HG02852 (cell line): ENCODE measurements around the gene PRR29.
"Not testable (repeated sequence)": the region's sequence is repeated elsewhere in the genome, so short reads cannot be mapped to it uniquely, and the experiment has no call there.

Experiments
- ATAC-seq: cut with Tn5 transposase; IDR thresholded peaks from one replicate; pipeline ENCODE4 v1.9.1; 2021; ENCODE audit warnings: mild to moderate bottlenecking, moderate library complexity; ENCODE audit not compliant: unreplicated experiment

PRR29 gene

DNA sequence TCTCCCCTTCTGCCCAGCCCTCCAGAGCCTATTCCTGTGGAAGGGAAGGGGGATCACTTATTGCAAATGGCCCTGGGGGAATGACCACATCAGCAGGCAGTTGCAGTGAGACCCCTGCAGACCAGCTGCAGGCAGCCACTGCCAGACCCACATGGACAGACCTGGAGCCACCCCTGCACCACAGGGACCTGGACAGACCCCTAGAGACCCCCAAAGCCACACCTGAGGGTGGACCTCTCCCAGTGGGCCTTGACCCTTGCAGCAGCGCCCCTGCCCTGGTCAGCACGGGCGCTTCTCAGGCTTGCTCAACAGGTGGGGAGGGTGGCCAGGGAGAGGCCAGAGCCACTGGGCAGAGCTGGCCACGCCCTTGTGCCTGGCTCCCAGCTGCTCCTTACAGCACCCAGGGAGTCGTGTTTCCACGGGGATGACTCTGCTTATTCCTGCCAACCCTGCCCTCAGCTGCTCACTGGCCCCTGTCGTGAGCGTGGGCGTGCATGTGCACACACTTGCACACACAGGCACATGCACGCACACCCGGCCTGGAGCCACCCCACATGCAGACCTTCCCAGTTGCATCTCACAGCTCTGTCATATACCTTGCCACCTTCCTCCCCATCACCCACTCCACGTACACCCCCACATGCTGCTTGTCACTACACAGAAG is 24.1 kb upstream of the PRR29 start:
- ATAC-seq: no peak

DNA sequence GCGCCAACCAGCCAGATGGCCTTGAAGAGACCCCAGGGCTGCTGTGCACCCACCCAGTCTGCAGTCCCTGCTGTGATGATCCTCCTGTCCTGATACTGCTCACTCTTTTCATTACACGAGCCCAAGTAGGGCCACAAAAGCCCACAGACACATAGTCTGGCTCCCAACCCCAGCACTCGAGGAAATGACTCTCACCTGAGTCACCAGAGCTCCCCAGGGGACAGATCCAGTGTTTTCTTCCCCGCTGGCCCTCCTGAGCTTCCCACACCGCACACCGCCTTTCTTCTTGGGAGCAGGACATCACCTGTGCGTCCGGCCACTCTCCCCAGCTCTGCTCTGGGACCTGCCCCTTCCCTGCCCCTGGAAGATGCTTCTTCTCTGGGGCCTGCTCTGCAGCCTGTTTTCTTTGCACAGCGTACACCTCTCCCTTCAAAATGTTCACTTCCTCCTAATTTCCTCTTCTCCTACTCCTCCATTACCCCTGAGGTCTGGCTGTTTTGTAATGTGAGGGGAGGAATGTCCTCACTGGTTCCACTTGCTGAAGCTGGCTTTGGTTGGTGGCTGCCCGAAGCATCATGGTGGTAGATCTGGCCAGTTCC is 23.5 kb upstream of the PRR29 start:
- ATAC-seq: no peak

DNA sequence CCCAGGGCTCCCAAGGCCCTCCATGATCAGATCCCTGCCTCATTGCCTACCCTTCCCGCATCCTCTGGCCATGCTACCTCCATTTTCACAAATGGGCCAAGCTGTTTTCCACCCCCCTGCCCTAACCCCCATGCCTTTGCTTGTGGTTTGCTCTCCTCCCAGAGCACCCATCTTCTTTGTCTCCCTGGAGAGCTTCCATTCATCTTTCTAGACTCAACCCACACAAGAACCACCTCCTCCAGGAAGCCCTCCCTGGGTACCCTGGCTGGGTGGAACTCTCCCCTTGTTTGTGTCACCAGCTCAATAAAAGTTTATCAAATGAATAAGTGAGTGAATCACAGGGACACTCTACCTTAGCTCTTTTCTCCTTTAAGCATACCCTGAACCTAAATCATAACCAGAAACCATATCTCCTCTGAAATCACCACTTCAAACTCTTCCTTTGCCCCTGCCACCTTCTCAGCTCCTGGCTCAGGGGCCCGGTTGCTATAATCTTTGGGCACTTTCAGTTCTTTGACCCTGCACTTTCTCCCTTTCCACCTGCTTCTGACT is 22.5 kb upstream of the PRR29 start:
- ATAC-seq: no peak

DNA sequence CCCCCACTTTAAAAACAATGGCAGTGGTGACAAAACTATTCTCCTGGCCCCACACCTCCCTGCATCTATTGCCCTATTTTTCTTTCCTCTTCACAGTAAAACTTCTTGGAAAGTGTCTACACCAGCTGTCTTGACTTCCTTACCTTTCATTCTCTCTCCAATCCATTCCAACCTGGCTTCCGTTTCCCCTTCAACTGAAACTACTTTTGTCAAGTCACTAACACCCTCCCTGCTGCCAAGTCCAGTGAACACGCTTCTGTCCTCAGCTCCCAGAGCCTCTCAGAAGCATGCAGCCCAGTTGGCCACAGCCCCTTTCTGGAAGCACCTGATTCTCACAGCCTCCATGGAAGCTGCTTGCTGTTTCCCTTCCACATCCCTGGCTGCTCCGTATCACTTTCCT is 21.4 kb upstream of the PRR29 start:
- ATAC-seq: no peak

DNA sequence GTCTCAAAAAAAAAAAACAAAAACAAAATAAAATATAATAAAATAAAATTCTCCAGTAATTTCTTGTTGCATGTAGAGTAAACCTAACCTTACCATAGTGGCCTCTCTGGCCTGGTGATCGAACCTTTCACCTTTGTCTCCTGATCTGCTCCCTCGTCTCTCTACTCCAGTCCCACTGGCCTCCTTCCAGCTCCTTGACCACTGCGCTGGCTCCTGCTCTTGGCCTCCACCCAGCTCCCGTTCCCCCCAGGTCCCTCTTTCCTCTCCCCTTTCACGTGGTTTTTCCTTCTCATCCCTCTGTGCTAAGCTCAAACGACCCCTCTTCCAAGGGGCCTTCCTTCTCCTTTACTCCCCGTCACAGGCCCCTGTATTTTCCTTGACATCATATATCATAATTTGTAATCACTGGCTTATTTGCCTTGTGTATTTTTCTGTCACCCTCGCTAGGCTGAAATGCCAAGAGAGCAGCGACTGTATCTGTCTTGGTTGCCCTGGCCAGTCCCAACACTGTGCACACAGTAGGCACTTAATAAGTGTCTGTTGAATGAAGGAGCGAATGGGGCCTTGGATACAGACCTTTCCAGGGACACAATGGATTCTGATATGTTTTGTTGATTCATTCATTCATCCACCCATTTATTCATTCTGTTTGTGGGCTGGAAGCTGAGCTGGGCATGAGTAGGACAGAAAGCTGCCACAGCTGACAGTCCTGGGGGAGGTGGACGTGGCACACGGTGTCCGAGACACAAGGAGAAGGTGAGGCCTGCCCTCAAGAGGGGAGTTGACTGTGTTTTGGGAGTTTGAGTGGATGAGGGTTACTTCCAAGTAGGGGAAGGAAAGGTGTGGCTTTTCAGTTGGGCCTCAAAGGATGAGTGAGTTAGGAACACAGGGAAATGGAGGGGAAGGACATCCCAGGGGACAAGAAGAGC is 19.6 kb upstream of the PRR29 start:
- ATAC-seq: no peak

DNA sequence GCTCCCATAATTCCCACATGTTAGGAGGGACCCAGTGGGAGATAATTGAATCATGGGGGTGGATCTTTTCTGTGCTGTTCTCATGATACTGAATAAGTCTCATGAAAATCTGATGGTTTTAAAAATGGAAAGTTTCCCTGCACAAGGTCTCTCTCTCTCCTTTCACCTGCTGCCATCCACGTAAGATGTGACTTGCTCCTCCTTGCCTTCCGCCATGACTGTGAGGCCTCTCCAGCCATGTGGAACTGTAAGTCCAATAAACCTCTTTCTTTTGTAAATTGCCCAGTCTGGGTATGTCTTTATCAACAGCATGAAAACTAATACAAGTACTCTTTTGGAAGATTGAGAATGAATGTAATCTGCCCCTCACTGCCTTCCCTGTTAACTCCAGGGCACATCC is 15.5 kb upstream of the PRR29 start:
- ATAC-seq: not testable (repeated sequence)

GRCh38 chr17:63983320-63983719 is 14.8 kb upstream of the PRR29 start:
- ATAC-seq: no peak

DNA sequence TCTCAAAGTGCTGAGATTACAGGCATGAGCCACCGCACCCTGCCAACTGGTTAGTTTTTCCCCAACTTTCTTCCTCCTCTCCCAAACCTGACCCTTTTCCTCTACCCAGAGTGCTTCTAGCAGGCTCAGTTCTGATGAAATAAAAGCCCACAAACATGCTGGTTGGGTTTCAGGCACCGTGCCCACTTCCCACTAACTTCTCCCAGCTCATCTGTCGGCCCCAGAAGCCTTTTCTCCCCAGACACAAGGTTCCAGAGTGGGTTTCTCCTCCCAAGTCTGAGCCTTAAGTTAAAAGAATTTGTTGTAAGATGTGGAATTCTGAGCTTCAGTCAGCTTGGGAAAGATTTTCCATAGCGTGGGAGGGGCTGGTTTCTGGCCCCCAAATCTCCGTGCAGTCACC is 13.9 kb upstream of the PRR29 start:
- no peak for ATAC-seq

DNA sequence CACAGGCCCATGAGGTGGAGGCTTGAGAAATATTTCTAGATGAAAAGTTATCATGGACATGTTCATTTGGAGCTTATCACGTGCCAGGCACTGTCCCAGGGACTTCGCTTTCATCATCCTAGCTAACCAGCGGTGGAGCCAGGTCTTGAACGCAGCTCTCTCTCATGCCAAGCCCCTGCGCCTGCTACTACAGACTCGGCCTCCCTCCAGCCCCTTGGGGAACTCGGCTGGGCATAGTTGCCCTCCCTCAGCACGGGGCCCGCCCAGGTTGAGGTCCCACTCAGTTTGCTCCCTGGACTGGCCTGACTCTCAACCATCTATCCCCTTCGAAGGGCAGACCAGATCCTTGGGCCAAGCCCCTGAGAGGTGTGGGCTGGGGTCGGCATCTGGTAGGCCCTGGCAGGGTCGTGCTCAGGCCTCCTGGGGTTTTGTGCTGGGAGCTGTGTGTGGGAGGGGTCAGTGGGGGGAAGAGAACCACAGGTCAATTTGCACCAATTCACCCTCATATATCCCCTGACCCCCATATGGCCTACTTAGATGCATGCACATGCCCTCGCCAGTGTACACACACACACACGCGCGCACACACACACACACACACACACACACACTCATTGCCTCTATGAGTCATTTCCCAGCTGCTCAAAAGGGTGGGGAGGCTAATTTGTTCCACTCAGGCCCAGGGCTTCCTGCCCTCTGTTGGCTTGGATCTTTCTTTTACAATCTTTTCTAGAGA is 13.3 kb upstream of the PRR29 start:
- no peak for ATAC-seq

- ATAC-seq: no peak
These were observed 12.6 kb upstream of the PRR29 start for GRCh38 chr17:63985387-63986140.

DNA sequence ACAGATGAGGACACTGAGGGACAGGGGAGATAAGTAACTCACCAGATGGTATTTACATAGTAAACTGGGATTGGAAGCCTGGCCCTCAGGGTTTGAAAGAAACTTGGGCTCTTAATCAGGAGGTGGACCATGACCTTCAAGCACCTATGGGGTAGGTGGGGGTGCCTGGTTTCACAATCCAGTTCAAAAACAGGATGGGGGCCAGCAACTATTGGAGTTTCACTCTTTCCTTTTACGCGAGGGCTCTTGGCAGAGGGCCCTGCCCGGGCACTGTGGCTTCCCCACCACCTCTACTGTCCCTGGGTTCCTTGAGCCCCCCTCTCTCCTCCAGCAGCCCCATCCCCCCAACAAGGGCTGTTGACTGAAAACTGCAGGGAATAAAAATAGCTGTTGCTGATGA is 11.3 kb upstream of the PRR29 start:
- no peak for ATAC-seq

DNA sequence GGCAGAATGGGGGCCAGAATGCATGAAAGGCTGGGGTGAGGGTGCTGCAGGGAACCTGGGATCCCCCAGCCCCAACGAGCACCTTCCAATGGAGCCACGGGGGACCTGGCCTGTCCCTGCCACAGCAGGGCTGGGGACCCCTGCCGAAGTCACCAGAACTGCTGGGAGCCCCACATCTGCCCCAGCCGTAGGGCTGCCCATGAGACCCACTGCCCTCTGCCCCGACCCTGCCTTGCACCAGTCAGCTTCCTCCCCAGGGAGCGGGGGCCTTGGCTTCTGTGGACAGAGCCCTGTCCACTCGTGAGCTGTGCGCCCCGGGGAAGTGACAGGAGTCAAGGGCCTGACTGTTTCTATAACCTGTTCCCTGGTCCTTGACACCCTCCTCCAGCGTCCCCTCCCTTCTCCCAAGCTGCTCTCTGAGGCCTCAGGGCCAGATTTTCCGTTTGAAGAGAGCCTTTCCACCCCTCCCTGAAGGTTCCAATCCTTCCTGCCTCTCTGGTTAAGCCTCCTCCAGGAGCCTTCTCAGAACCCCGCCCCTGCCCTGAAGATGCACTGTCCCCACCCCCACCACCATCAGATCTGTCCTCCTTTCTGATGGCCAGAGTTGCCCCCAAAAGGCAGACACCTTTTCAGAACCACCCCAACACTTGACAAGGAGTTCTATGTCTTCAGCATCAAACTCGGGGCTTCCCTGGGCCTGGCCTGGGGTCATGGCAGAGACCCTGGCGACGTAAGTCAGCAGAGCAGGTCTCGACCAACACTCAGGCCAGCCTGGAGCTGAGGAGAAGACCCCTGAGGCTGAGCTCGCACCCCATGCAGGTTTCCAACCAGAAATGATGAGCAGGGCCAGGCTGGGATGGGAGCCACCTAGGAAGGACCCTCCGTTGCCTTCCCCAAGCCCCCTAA is 10.7 kb upstream of the PRR29 start:
- no peak for ATAC-seq

DNA sequence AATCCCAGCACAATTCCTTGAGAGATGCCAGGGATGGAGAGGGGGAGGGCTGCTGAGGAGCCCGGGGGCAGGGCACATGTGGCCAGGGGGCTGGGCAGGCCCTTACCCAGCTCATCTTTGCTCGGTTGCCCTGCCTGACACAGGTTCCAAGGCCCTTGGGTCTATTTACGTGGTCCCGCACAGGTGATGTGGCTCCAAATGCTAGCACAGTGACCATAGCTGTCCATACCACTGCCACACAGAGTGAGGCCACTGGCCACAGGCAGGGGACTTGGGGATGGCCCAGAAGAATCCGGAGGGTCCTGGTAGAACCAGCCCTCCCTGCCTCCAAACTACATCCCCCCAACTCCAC is 10.0 kb upstream of the PRR29 start:
- ATAC-seq: no peak

GRCh38 chr17:63988741-63989621 is 9.2 kb upstream of the PRR29 start:
- ATAC-seq: no peak

DNA sequence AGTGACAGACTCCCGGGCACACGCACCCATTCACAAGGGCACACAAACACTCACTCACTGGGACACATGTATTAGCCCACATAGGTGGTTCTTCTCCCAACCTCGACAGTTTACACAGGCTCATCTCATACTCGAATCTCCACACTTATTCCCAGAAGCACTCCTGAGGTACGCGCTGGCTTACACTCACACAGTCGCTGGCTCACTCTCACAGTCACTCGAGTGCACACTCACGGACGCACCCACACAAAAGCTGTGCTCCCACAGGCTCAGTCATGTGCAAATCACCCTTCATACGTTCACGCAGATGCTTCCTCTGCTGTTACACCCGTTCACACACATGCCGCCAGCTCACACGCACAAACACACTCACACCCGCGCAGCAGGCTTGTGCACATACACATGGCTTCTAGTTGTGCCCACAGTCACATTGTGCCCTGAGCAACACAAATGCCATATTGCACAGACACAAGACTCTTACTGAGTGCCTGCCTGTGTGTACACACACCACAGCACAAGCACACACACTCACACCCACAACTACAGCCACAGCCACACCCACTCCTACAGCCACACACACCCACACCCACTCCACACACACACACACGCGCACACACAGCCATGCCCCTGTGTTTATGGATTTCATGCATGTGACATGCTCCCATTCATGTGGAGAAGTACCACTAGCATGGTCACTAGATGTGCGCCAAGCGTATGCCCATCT is 8.4 kb upstream of the PRR29 start:
- no peak for ATAC-seq

GRCh38 chr17:63991611-63992010 is 6.5 kb upstream of the PRR29 start:
- no peak for ATAC-seq

- ATAC-seq: no peak
These were observed 4.7 kb upstream of the PRR29 start for GRCh38 chr17:63993368-63993985.
